GM19328 (cell line): ENCODE results near the gene OBSCN.
A peak's percentile ranks its signal among the peaks of the same experiment; 100 is the strongest.

Source experiments
- ATAC-seq: cut with Tn5 transposase; IDR thresholded peaks from one replicate; pipeline ENCODE4 v1.9.1; 2021; ENCODE audit warnings: mild to moderate bottlenecking, moderate library complexity; ENCODE audit not compliant: unreplicated experiment

The OBSCN gene, protein sequence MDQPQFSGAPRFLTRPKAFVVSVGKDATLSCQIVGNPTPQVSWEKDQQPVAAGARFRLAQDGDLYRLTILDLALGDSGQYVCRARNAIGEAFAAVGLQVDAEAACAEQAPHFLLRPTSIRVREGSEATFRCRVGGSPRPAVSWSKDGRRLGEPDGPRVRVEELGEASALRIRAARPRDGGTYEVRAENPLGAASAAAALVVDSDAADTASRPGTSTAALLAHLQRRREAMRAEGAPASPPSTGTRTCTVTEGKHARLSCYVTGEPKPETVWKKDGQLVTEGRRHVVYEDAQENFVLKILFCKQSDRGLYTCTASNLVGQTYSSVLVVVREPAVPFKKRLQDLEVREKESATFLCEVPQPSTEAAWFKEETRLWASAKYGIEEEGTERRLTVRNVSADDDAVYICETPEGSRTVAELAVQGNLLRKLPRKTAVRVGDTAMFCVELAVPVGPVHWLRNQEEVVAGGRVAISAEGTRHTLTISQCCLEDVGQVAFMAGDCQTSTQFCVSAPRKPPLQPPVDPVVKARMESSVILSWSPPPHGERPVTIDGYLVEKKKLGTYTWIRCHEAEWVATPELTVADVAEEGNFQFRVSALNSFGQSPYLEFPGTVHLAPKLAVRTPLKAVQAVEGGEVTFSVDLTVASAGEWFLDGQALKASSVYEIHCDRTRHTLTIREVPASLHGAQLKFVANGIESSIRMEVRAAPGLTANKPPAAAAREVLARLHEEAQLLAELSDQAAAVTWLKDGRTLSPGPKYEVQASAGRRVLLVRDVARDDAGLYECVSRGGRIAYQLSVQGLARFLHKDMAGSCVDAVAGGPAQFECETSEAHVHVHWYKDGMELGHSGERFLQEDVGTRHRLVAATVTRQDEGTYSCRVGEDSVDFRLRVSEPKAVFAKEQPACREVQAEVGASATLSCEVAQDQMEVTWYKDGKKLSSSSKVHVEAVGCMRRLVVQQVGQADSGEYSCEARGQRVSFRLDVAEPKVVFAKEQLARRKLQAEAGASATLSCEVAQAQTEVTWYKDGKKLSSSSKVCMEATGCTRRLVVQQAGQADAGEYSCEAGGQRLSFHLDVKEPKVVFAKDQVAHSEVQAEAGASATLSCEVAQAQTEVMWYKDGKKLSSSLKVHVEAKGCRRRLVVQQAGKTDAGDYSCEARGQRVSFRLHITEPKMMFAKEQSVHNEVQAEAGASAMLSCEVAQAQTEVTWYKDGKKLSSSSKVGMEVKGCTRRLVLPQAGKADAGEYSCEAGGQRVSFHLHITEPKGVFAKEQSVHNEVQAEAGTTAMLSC (N-terminal part only)

GRCh38 chr1:228207851-228208821 lies at the start of gene OBSCN:
TSS of gene OBSCN (plus strand) at chr1:228208044. CDS start at chr1:228211784, 3,740 bp downstream.
- ATAC-seq, result no peak

- ATAC-seq, result no peak
Observed at GRCh38 chr1:228158151-228159007, 49.5 kb upstream of the OBSCN start.

- ATAC-seq, result no peak
Observed at GRCh38 chr1:228159008-228159665, 48.7 kb upstream of the OBSCN start.

DNA sequence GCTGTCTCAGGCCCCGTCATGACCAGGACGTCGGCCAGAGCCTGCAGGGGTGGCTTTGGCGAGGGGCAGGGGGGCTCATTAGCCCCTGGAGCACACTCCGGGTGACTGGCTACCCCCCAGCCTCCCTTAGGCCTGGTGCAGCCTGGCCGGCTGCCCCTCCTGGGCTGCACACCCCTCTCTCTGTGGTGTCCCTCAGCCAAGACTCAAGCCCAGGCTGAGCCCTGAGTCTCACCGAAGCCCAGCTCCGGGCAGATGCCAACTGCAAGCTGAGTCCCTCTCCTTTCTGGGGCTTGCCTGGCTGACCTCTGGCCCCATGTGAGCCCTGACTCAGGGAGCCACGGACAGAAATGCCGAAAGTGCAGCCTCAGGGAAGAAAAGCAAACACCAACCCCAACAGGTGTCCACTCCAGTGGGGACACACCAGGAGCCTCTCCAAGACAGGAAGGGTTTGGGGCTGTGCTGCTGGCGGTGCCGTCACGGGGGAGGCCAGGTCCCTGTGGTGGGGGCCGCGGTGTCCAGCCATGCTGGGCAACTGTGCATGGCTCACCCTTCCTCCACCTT lies 47.6 kb upstream of the OBSCN start:
- no peak for ATAC-seq

DNA sequence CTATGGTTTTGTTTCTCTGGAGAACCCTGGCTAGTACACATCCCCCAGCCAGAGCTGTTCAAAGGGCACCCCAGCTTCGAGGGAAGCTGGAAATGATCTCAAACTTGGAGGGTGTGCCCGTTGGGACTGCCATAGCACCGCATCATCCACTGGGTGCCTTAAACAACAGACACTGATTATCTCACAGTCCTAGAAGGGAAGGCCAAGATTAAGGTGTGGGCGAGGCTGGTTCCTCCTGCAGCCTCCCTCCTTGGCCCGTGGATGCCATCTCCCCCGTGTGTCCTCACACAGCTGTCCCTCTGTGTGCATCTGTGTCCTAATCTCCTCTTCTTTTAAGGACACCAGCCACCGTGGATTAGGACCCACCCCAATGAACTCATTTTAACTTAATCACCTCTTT lies 46.5 kb upstream of the OBSCN start:
- ATAC-seq, result no peak

DNA sequence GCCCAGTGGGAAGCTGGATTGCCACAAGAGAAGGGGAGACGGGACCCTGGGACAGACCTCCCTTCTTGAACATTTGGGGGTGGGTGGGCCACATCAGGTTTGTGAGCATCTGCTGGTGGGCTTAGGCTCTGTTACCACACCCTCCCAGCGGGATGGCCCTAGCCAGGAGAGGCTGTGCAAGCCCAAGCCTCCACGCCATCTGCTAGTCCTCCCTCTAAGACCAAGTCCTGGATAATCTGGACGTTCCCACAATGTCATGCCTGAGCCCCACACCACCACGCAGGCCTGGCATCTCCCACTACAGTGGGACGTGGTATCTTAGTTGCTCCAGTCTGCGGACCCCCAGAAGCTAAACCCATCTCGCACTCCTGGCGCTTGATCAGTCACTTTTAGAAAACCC lies 46.0 kb upstream of the OBSCN start:
- ATAC-seq, result no peak

- ATAC-seq, result no peak
Observed at GRCh38 chr1:228162286-228163006, 45.4 kb upstream of the OBSCN start.

DNA sequence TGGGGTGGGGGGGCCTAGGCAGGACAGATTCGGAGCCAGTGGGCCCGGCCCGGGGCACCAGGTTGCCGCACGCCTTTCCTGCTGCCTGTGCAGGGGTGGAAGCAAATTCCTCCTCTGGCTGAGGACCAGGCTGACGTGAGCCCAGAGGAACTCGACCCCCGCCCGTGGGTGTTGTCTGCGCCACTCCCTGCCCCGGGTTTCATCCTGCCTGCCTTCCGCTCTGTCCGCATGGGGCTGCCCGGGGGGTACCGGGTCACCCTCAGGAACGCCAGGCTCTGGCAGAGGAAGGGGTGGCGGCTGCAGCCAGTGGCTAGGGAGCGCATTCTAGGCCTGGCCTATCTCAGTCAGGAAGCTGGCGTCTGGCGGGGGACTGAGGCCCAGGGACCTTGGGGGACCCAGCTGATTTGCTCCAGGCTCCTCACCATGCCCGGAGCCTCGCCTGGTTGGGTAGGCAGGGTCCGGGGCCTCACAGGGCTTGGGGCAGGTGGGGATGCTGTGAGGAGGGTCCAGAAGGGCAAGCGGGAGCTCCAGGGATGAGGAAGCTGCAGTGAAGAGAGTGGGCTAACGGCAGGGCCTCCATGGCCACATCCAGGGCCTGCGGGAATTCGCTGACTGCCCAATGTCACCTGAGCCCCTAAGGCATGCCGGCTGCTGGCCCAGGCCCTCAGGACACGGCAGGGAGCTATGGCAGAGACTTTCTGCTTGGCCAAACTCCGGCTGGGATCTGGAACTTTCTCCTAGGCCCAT lies 44.7 kb upstream of the OBSCN start:
- no peak for ATAC-seq

- ATAC-seq, result no peak
Observed at GRCh38 chr1:228163776-228164519, 43.9 kb upstream of the OBSCN start.

DNA sequence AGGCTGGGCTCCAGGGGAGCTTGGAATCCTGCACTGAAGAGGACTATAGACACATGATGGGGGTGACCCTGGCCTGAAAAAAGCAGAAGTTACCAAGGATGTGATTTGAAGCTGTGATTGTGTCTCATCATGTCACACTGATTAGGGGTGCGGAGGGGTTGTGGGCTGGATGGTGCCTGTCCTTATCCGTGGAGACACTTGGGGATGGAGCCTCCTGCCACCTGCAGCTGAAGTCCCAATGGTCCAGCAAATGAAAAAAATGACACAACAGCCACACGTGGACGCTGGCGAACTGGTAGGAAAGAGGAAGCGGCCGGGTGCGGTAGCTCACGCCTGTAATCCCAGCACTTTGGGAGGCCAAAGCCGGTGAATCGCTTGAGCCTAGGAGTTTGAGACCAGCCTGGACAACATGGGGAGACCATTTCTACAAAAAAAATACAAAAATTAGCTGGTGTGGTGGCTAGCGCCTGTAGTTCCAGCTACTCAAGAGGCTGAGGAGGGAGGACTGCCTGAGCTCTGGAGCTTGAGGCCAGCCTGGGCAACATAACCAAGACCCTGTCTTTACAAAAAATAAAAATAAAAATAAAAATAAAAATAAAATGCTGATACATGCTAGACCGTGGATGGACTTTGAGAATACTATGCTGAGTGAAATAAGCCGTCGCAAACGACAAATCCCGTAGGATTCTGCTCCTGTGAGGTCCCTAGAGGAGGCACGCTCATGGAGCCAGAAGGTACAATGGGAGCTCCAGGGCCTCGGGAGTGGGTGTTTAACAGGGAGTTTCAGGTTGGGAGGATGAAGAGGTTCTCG lies 43.1 kb upstream of the OBSCN start:
- no peak for ATAC-seq

GRCh38 chr1:228165372-228166169 lies 42.3 kb upstream of the OBSCN start, which contains the start of gene IBA57:
TSS of gene IBA57 (plus strand) at chr1:228165804. CDS start at chr1:228165817, 13 bp downstream.
- ATAC-seq, result peak; percentile 84

GRCh38 chr1:228166170-228166936 lies 41.5 kb upstream of the OBSCN start:
- peak; percentile 4 for ATAC-seq

- no peak for ATAC-seq
Observed at GRCh38 chr1:228168563-228169270, 39.1 kb upstream of the OBSCN start.
